IMR-90 (cell line): Measurements from ENCODE around the gene AUTS2. TPM values are rescaled to one million over a fixed set of nuclear protein-coding genes. Genes with fewer than 3 reads are reported as not detected.

ENCODE experiments used
- ATAC-seq: fragments of 200-7000 bp; cut with Tn5 transposase; 2 replicates; pipeline ENCODE4 v1.9.1; 2020; ENCODE audit warnings: low read depth, mild to moderate bottlenecking, moderate library complexity
- BruUV-seq: library from RNA; stranded (reverse); fragments of 400-500 nt; replicated peaks from 2 replicates; lab custom pipeline; 2021; lab: Mats Ljungman, UMichigan
- CTCF ChIA-PET: fragments of 300-600 bp; formaldehyde crosslinking; extraction: SDS; loops from one replicate; lab custom pipeline; 2021; ENCODE audit warnings: antibody characterized with exemption; lab: Yijun Ruan, JAX
- POLR2A ChIA-PET: fragments of 300-600 bp; sonication (Branson Sonifier 250); formaldehyde crosslinking; loops from one replicate; lab custom pipeline; 2022; ENCODE audit warnings: antibody characterized with exemption; ENCODE audit not compliant: unreplicated experiment; lab: Charles Lee
- DNase-seq: peaks from one replicate; pipeline ENCODE4 v3.0.0; 2013
- H2AFZ ChIP-seq: replicated peaks from 2 replicates; pipeline ENCODE3; 2013; ENCODE audit warnings: low read length, mild to moderate bottlenecking; ENCODE audit not compliant: poor library complexity
- H2AK5ac ChIP-seq: 2 replicates; pipeline ENCODE4 v1.6.1; 2013; ENCODE audit warnings: low read depth, low read length, inconsistent platforms
- H2AK9ac ChIP-seq: replicated peaks from 2 replicates; pipeline ENCODE3; 2013; ENCODE audit warnings: mild to moderate bottlenecking, low read depth, low read length, moderate library complexity; ENCODE audit not compliant: poor library complexity
- H2BK120ac ChIP-seq: 2 replicates; pipeline ENCODE4 v1.6.1; 2013; ENCODE audit warnings: low read depth, low read length, inconsistent platforms
- H2BK15ac ChIP-seq: 3 replicates; pipeline ENCODE4 v1.6.1; 2013; ENCODE audit warnings: low read depth, low read length, inconsistent platforms
- H2BK20ac ChIP-seq: 2 replicates; pipeline ENCODE4 v1.6.1; 2013; ENCODE audit warnings: low read depth, mild to moderate bottlenecking, inconsistent platforms, low read length, moderate library complexity
- H2BK5ac ChIP-seq: 2 replicates; pipeline ENCODE4 v1.6.1; 2013; ENCODE audit warnings: mild to moderate bottlenecking, low read depth, low read length, inconsistent platforms; ENCODE audit not compliant: poor library complexity, severe bottlenecking
- H3K14ac ChIP-seq: replicated peaks from 2 replicates; pipeline ENCODE4 v1.6.1; 2013; ENCODE audit warnings: low read depth, low read length, inconsistent platforms
- H3K18ac ChIP-seq: 2 replicates; pipeline ENCODE4 v1.6.1; 2013; ENCODE audit warnings: low read depth, low read length, control low read depth
- H3K23ac ChIP-seq: 2 replicates; pipeline ENCODE4 v1.6.1; 2013; ENCODE audit warnings: low read depth, low read length, inconsistent platforms
- H3K27ac ChIP-seq: 2 replicates; pipeline ENCODE4 v1.5.1; 2013; ENCODE audit warnings: mild to moderate bottlenecking, control low read depth, low read length; ENCODE audit not compliant: insufficient read depth
- H3K27me3 ChIP-seq: 2 replicates; pipeline ENCODE4 v1.6.1; 2013; ENCODE audit warnings: low read length; ENCODE audit not compliant: control insufficient read depth, insufficient read depth
- H3K36me3 ChIP-seq: 2 replicates; pipeline ENCODE4 v1.6.1; 2013; ENCODE audit warnings: low read length, mixed read lengths; ENCODE audit not compliant: control insufficient read depth, insufficient read depth
- H3K4ac ChIP-seq: 2 replicates; pipeline ENCODE4 v1.6.1; 2013; ENCODE audit warnings: low read depth, low read length, inconsistent platforms
- H3K4me1 ChIP-seq: 2 replicates; pipeline ENCODE4 v1.6.1; 2013; ENCODE audit warnings: low read length, mixed read lengths; ENCODE audit not compliant: control insufficient read depth, insufficient read depth
- H3K4me2 ChIP-seq: 2 replicates; pipeline ENCODE4 v1.6.1; 2013; ENCODE audit warnings: low read depth, mild to moderate bottlenecking, control low read depth, low read length, moderate library complexity
- H3K4me3 ChIP-seq: 2 replicates; pipeline ENCODE4 v1.5.1; 2013; ENCODE audit warnings: low read depth, mild to moderate bottlenecking, control low read depth, low read length, moderate library complexity; ENCODE audit not compliant: insufficient read depth
- H3K56ac ChIP-seq: 2 replicates; pipeline ENCODE4 v1.6.1; 2013; ENCODE audit warnings: low read length, inconsistent platforms; ENCODE audit not compliant: insufficient read depth; ENCODE audit errors: extremely low read depth
- H3K79me1 ChIP-seq, 2 experiments: 2 replicates each; pipeline ENCODE4 v1.6.1; 2013; ENCODE audit warnings: low read length in 2 of 2, inconsistent platforms in 1 of 2, low read depth in 1 of 2
- H3K9ac ChIP-seq: 2 replicates; pipeline ENCODE4 v1.6.1; 2013; ENCODE audit warnings: low read depth, low read length, control low read depth
- H3K9me1 ChIP-seq: 2 replicates; pipeline ENCODE4 v1.6.1; 2013; ENCODE audit warnings: low read length, inconsistent platforms; ENCODE audit not compliant: insufficient read depth
- H3K9me3 ChIP-seq: 2 replicates; pipeline ENCODE4 v1.6.1; 2013; ENCODE audit warnings: low read length; ENCODE audit not compliant: control insufficient read depth, insufficient read depth
- H4K20me1 ChIP-seq: 2 replicates; pipeline ENCODE4 v1.6.1; 2013; ENCODE audit warnings: low read length, inconsistent platforms; ENCODE audit not compliant: insufficient read depth
- H4K5ac ChIP-seq: 2 replicates; pipeline ENCODE4 v1.6.1; 2013; ENCODE audit warnings: mild to moderate bottlenecking, low read depth, low read length, control low read depth
- H4K8ac ChIP-seq, 2 experiments: 2 replicates each; pipeline ENCODE4 v1.6.1; 2013; ENCODE audit warnings: low read depth in 2 of 2, low read length in 2 of 2, control low read depth in 1 of 2, inconsistent platforms in 1 of 2
- H4K91ac ChIP-seq: 2 replicates; pipeline ENCODE4 v1.6.1; 2013; ENCODE audit warnings: low read depth, low read length, inconsistent platforms; ENCODE audit not compliant: insufficient read depth
- BHLHE40 ChIP-seq: fragments of 150-350 bp; IDR thresholded peaks from 2 replicates; pipeline ENCODE4 v1.6.1; 2016; ENCODE audit warnings: mild to moderate bottlenecking, low read depth, low read length
- CEBPB ChIP-seq: IDR thresholded peaks from 2 replicates; pipeline ENCODE4 v1.6.1; 2012; ENCODE audit warnings: low read depth, low read length, improper control_type of control experiment
- CHD1 ChIP-seq: IDR thresholded peaks from 2 replicates; pipeline ENCODE4 v1.6.1; 2012; ENCODE audit warnings: low read depth, low read length, improper control_type of control experiment
- FOS ChIP-seq: fragments of 150-350 bp; IDR thresholded peaks from 2 replicates; pipeline ENCODE4 v1.6.1; 2016; ENCODE audit warnings: low read depth, low read length
- MAFK ChIP-seq: IDR thresholded peaks from 2 replicates; pipeline ENCODE4 v1.6.1; 2012; ENCODE audit warnings: low read depth, low read length, improper control_type of control experiment
- MAZ ChIP-seq: IDR thresholded peaks from 2 replicates; pipeline ENCODE4 v1.6.1; 2012; ENCODE audit warnings: low read depth, mild to moderate bottlenecking, low read length, improper control_type of control experiment, moderate library complexity, borderline replicate concordance
- MXI1 ChIP-seq: IDR thresholded peaks from 2 replicates; pipeline ENCODE4 v1.6.1; 2012; ENCODE audit warnings: low read depth, mild to moderate bottlenecking, low read length, moderate library complexity, borderline replicate concordance
- NFE2L2 ChIP-seq: fragments of 150-350 bp; IDR thresholded peaks from 2 replicates; pipeline ENCODE4 v1.6.1; 2016; ENCODE audit warnings: low read depth, mild to moderate bottlenecking, low read length
- POLR2A ChIP-seq: IDR thresholded peaks from 2 replicates; pipeline ENCODE4 v1.6.1; 2012; ENCODE audit warnings: mild to moderate bottlenecking, low read depth, low read length
- RAD21 ChIP-seq: IDR thresholded peaks from 2 replicates; pipeline ENCODE4 v1.6.1; 2012; ENCODE audit warnings: low read length, improper control_type of control experiment
- RCOR1 ChIP-seq: IDR thresholded peaks from 2 replicates; pipeline ENCODE4 v1.6.1; 2012; ENCODE audit warnings: mild to moderate bottlenecking, low read length, improper control_type of control experiment; ENCODE audit not compliant: insufficient replicate concordance
- RFX5 ChIP-seq: IDR thresholded peaks from 2 replicates; pipeline ENCODE4 v1.8.0; 2012; ENCODE audit warnings: low read depth, mild to moderate bottlenecking, low read length, moderate library complexity
- SMC3 ChIP-seq: fragments of 150-350 bp; IDR thresholded peaks from 2 replicates; pipeline ENCODE4 v1.6.1; 2016; ENCODE audit warnings: low read depth, mild to moderate bottlenecking, antibody characterized with exemption, low read length, moderate library complexity
- WGBS, 2 experiments: methylation state at CpG; one replicate each; pipeline versions ENCODE4 v1.1.5 to v1.1.7; 2013; ENCODE audit warnings: missing lambda C conversion rate in 2 of 2; ENCODE audit not compliant: insufficient read length in 1 of 2; ENCODE audit errors: extremely low coverage in 2 of 2; 5-methylcytosine and 5-hydroxymethylcytosine counted together
- dilution Hi-C: fragments of 300-500 bp; cut with HindIII; formaldehyde crosslinking; loops from one replicate; pipeline ENCODE4 v1.14.3; 2018; ENCODE audit warnings: low sequenced_read_pairs; ENCODE audit not compliant: unreplicated experiment
- in situ Hi-C: fragments of 300-500 bp; cut with MboI; formaldehyde crosslinking; loops from 3 replicates; pipeline ENCODE4 v1.14.3; 2019; ENCODE audit warnings: low sequenced_read_pairs, inconsistent platforms, mixed read lengths
- intact Hi-C: fragments of 100-400 bp; cut with micrococcal nuclease; formaldehyde crosslinking; loops from 2 replicates; pipeline ENCODE4 v1.10.0; 2022
- polyA plus RNA-seq, 3 experiments: library from polyadenylated mRNA; depleted of rRNA; stranded (reverse); fragments of >200 nt; gene quantifications; 2 replicates each; pipeline ENCODE4 v1.2.3, GENCODE V29; 2012; ENCODE audit warnings: low replicate concordance in 1 of 3
- total RNA-seq: library from RNA; depleted of rRNA; stranded (reverse); fragments of >200 nt; gene quantifications from 2 replicates; pipeline ENCODE4 v1.2.3, GENCODE V29; 2012
- TF ChIP-seq, protein P1 (sequence below): fragments of 150-350 bp; IDR thresholded peaks from 2 replicates; pipeline ENCODE4 v1.6.1; 2017; ENCODE audit warnings: mild to moderate bottlenecking, antibody characterized with exemption, low read length, low read depth
- TF ChIP-seq, protein P2 (sequence below): conservative IDR thresholded peaks from 2 replicates; pipeline ENCODE4 v1.5.1; 2012; ENCODE audit warnings: mild to moderate bottlenecking, low read depth, low read length, improper control_type of control experiment
- TF ChIP-seq, protein P3 (sequence below): fragments of 150-350 bp; IDR thresholded peaks from 2 replicates; pipeline ENCODE4 v1.6.1; 2016; ENCODE audit warnings: low read depth, mild to moderate bottlenecking, low read length, moderate library complexity, borderline replicate concordance

Gene AUTS2
- total and polyA plus RNA-seq, 2 of the 4 experiments (the other 2 are of a cell fraction): 0.90 to 3.0 TPM

DNA sequence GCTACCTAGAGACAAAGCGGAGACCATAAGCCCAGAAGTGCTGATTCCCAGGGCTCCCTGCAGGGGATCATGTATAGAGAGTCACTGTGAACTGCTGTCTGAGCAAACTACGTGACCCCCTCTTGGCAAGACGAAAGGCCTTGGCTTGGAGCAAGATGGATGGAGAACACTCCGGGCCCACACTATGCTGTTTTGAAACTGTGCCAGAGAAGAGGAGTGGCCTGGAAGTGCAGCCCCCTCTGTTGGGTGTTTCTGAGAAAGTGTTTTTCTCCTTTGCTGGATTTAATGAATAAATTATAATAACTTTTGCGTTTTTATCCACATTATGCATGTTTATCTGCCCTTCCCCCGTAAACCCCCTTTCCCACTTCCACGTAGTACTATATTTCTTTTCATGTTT lies 894.4 kb downstream of the AUTS2 start:
- ATAC-seq (no peak), DNase-seq (no peak)
- no peak overlapping the region for H4K5ac ChIP-seq
- no peaks in the 10 kb centered on the region for H3K36me3 ChIP-seq
- H3K27me3 ChIP-seq: no peaks in the 10 kb centered on the region
- no peak overlapping the region for H2BK20ac ChIP-seq
- dilution Hi-C loops: no loop called here
- intact Hi-C loops: no loop called here
- H3K56ac ChIP-seq: no peak overlapping the region
- no peak overlapping the region for H2AK9ac ChIP-seq
- no peak overlapping the region for H2BK120ac ChIP-seq
- POLR2A ChIA-PET: no interaction called here
- no peak overlapping the region for H2AFZ ChIP-seq
- no peak overlapping the region for H4K91ac ChIP-seq
- H3K27ac ChIP-seq: no peak overlapping the region
- TF ChIP-seq SMC3 (no peak), CHD1 (no peak), BHLHE40 (no peak), POLR2A (no peak), MAZ (no peak), CEBPB (no peak), RCOR1 (no peak), RFX5 (no peak), MXI1 (no peak), RAD21 (no peak), NFE2L2 (no peak), FOS (no peak), MAFK (no peak)
- TF ChIP-seq, protein P1, sequence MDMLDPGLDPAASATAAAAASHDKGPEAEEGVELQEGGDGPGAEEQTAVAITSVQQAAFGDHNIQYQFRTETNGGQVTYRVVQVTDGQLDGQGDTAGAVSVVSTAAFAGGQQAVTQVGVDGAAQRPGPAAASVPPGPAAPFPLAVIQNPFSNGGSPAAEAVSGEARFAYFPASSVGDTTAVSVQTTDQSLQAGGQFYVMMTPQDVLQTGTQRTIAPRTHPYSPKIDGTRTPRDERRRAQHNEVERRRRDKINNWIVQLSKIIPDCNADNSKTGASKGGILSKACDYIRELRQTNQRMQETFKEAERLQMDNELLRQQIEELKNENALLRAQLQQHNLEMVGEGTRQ: no peak
- TF ChIP-seq, protein P2, sequence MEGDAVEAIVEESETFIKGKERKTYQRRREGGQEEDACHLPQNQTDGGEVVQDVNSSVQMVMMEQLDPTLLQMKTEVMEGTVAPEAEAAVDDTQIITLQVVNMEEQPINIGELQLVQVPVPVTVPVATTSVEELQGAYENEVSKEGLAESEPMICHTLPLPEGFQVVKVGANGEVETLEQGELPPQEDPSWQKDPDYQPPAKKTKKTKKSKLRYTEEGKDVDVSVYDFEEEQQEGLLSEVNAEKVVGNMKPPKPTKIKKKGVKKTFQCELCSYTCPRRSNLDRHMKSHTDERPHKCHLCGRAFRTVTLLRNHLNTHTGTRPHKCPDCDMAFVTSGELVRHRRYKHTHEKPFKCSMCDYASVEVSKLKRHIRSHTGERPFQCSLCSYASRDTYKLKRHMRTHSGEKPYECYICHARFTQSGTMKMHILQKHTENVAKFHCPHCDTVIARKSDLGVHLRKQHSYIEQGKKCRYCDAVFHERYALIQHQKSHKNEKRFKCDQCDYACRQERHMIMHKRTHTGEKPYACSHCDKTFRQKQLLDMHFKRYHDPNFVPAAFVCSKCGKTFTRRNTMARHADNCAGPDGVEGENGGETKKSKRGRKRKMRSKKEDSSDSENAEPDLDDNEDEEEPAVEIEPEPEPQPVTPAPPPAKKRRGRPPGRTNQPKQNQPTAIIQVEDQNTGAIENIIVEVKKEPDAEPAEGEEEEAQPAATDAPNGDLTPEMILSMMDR: no peak
- TF ChIP-seq, protein P3, sequence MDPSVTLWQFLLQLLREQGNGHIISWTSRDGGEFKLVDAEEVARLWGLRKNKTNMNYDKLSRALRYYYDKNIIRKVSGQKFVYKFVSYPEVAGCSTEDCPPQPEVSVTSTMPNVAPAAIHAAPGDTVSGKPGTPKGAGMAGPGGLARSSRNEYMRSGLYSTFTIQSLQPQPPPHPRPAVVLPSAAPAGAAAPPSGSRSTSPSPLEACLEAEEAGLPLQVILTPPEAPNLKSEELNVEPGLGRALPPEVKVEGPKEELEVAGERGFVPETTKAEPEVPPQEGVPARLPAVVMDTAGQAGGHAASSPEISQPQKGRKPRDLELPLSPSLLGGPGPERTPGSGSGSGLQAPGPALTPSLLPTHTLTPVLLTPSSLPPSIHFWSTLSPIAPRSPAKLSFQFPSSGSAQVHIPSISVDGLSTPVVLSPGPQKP: no peak
- H3K23ac ChIP-seq: no peak overlapping the region
- H3K9ac ChIP-seq: no peak overlapping the region
- H3K18ac ChIP-seq: no peak overlapping the region
- H3K4me3 ChIP-seq: no peak overlapping the region
- no peak overlapping the region for H3K4ac ChIP-seq
- BruUV-seq: no TSS peak
- H3K14ac ChIP-seq: no peak overlapping the region
- CTCF ChIA-PET: no interaction called here
- no peak overlapping the region for H2AK5ac ChIP-seq
- H3K79me1 ChIP-seq: no peaks in the 10 kb centered on the region
- H3K4me2 ChIP-seq: no peak overlapping the region
- H3K9me3 ChIP-seq: no peaks in the 10 kb centered on the region; the same call in 1 of the 2 replicates
- no peaks in the 10 kb centered on the region for H4K20me1 ChIP-seq
- H2BK15ac ChIP-seq: no peak overlapping the region
- WGBS, 2 experiments: 20% methylated on average over 2 of the region's 7 CpGs; no CpG with 5 or more reads in 1 of the 2 experiments
- H3K9me1 ChIP-seq: no peaks in the 10 kb centered on the region
- in situ Hi-C loops: no loop called here
- no peak overlapping the region for H4K8ac ChIP-seq
- no peak overlapping the region for H2BK5ac ChIP-seq
- H3K4me1 ChIP-seq: no peaks in the 10 kb centered on the region
